IMR-90 (cell line): ENCODE data around the gene TMEM179. TPM values are rescaled to one million over a fixed set of nuclear protein-coding genes. Genes with fewer than 3 reads are reported as not detected.

Experiments used
- ATAC-seq: fragments of 200-7000 bp; cut with Tn5 transposase; 2 replicates; pipeline ENCODE4 v1.9.1; 2020; ENCODE audit warnings: low read depth, mild to moderate bottlenecking, moderate library complexity
- BruUV-seq: library from RNA; stranded (reverse); fragments of 400-500 nt; replicated peaks from 2 replicates; lab custom pipeline; 2021; lab: Mats Ljungman, UMichigan
- CTCF ChIA-PET: fragments of 300-600 bp; formaldehyde crosslinking; extraction: SDS; loops from one replicate; lab custom pipeline; 2021; ENCODE audit warnings: antibody characterized with exemption; lab: Yijun Ruan, JAX
- POLR2A ChIA-PET: fragments of 300-600 bp; sonication (Branson Sonifier 250); formaldehyde crosslinking; loops from one replicate; lab custom pipeline; 2022; ENCODE audit warnings: antibody characterized with exemption; ENCODE audit not compliant: unreplicated experiment; lab: Charles Lee
- DNase-seq: peaks from one replicate; pipeline ENCODE4 v3.0.0; 2013
- H2AFZ ChIP-seq: replicated peaks from 2 replicates; pipeline ENCODE3; 2013; ENCODE audit warnings: low read length, mild to moderate bottlenecking; ENCODE audit not compliant: poor library complexity
- H2AK5ac ChIP-seq: 2 replicates; pipeline ENCODE4 v1.6.1; 2013; ENCODE audit warnings: low read depth, low read length, inconsistent platforms
- H2AK9ac ChIP-seq: replicated peaks from 2 replicates; pipeline ENCODE3; 2013; ENCODE audit warnings: mild to moderate bottlenecking, low read depth, low read length, moderate library complexity; ENCODE audit not compliant: poor library complexity
- H2BK120ac ChIP-seq: 2 replicates; pipeline ENCODE4 v1.6.1; 2013; ENCODE audit warnings: low read depth, low read length, inconsistent platforms
- H2BK15ac ChIP-seq: 3 replicates; pipeline ENCODE4 v1.6.1; 2013; ENCODE audit warnings: low read depth, low read length, inconsistent platforms
- H2BK20ac ChIP-seq: 2 replicates; pipeline ENCODE4 v1.6.1; 2013; ENCODE audit warnings: low read depth, mild to moderate bottlenecking, inconsistent platforms, low read length, moderate library complexity
- H2BK5ac ChIP-seq: 2 replicates; pipeline ENCODE4 v1.6.1; 2013; ENCODE audit warnings: mild to moderate bottlenecking, low read depth, low read length, inconsistent platforms; ENCODE audit not compliant: poor library complexity, severe bottlenecking
- H3K14ac ChIP-seq: replicated peaks from 2 replicates; pipeline ENCODE4 v1.6.1; 2013; ENCODE audit warnings: low read depth, low read length, inconsistent platforms
- H3K18ac ChIP-seq: 2 replicates; pipeline ENCODE4 v1.6.1; 2013; ENCODE audit warnings: low read depth, low read length, control low read depth
- H3K23ac ChIP-seq: 2 replicates; pipeline ENCODE4 v1.6.1; 2013; ENCODE audit warnings: low read depth, low read length, inconsistent platforms
- H3K27ac ChIP-seq: 2 replicates; pipeline ENCODE4 v1.5.1; 2013; ENCODE audit warnings: mild to moderate bottlenecking, control low read depth, low read length; ENCODE audit not compliant: insufficient read depth
- H3K27me3 ChIP-seq: 2 replicates; pipeline ENCODE4 v1.6.1; 2013; ENCODE audit warnings: low read length; ENCODE audit not compliant: control insufficient read depth, insufficient read depth
- H3K36me3 ChIP-seq: 2 replicates; pipeline ENCODE4 v1.6.1; 2013; ENCODE audit warnings: low read length, mixed read lengths; ENCODE audit not compliant: control insufficient read depth, insufficient read depth
- H3K4ac ChIP-seq: 2 replicates; pipeline ENCODE4 v1.6.1; 2013; ENCODE audit warnings: low read depth, low read length, inconsistent platforms
- H3K4me1 ChIP-seq: 2 replicates; pipeline ENCODE4 v1.6.1; 2013; ENCODE audit warnings: low read length, mixed read lengths; ENCODE audit not compliant: control insufficient read depth, insufficient read depth
- H3K4me2 ChIP-seq: 2 replicates; pipeline ENCODE4 v1.6.1; 2013; ENCODE audit warnings: low read depth, mild to moderate bottlenecking, control low read depth, low read length, moderate library complexity
- H3K4me3 ChIP-seq: 2 replicates; pipeline ENCODE4 v1.5.1; 2013; ENCODE audit warnings: low read depth, mild to moderate bottlenecking, control low read depth, low read length, moderate library complexity; ENCODE audit not compliant: insufficient read depth
- H3K56ac ChIP-seq: 2 replicates; pipeline ENCODE4 v1.6.1; 2013; ENCODE audit warnings: low read length, inconsistent platforms; ENCODE audit not compliant: insufficient read depth; ENCODE audit errors: extremely low read depth
- H3K79me1 ChIP-seq, 2 experiments: 2 replicates each; pipeline ENCODE4 v1.6.1; 2013; ENCODE audit warnings: low read length in 2 of 2, inconsistent platforms in 1 of 2, low read depth in 1 of 2
- H3K9ac ChIP-seq: 2 replicates; pipeline ENCODE4 v1.6.1; 2013; ENCODE audit warnings: low read depth, low read length, control low read depth
- H3K9me1 ChIP-seq: 2 replicates; pipeline ENCODE4 v1.6.1; 2013; ENCODE audit warnings: low read length, inconsistent platforms; ENCODE audit not compliant: insufficient read depth
- H3K9me3 ChIP-seq: 2 replicates; pipeline ENCODE4 v1.6.1; 2013; ENCODE audit warnings: low read length; ENCODE audit not compliant: control insufficient read depth, insufficient read depth
- H4K20me1 ChIP-seq: 2 replicates; pipeline ENCODE4 v1.6.1; 2013; ENCODE audit warnings: low read length, inconsistent platforms; ENCODE audit not compliant: insufficient read depth
- H4K5ac ChIP-seq: 2 replicates; pipeline ENCODE4 v1.6.1; 2013; ENCODE audit warnings: mild to moderate bottlenecking, low read depth, low read length, control low read depth
- H4K8ac ChIP-seq, 2 experiments: 2 replicates each; pipeline ENCODE4 v1.6.1; 2013; ENCODE audit warnings: low read depth in 2 of 2, low read length in 2 of 2, control low read depth in 1 of 2, inconsistent platforms in 1 of 2
- H4K91ac ChIP-seq: 2 replicates; pipeline ENCODE4 v1.6.1; 2013; ENCODE audit warnings: low read depth, low read length, inconsistent platforms; ENCODE audit not compliant: insufficient read depth
- BHLHE40 ChIP-seq: fragments of 150-350 bp; IDR thresholded peaks from 2 replicates; pipeline ENCODE4 v1.6.1; 2016; ENCODE audit warnings: mild to moderate bottlenecking, low read depth, low read length
- CEBPB ChIP-seq: IDR thresholded peaks from 2 replicates; pipeline ENCODE4 v1.6.1; 2012; ENCODE audit warnings: low read depth, low read length, improper control_type of control experiment
- FOS ChIP-seq: fragments of 150-350 bp; IDR thresholded peaks from 2 replicates; pipeline ENCODE4 v1.6.1; 2016; ENCODE audit warnings: low read depth, low read length
- MAZ ChIP-seq: IDR thresholded peaks from 2 replicates; pipeline ENCODE4 v1.6.1; 2012; ENCODE audit warnings: low read depth, mild to moderate bottlenecking, low read length, improper control_type of control experiment, moderate library complexity, borderline replicate concordance
- MXI1 ChIP-seq: IDR thresholded peaks from 2 replicates; pipeline ENCODE4 v1.6.1; 2012; ENCODE audit warnings: low read depth, mild to moderate bottlenecking, low read length, moderate library complexity, borderline replicate concordance
- RAD21 ChIP-seq: IDR thresholded peaks from 2 replicates; pipeline ENCODE4 v1.6.1; 2012; ENCODE audit warnings: low read length, improper control_type of control experiment
- RFX5 ChIP-seq: IDR thresholded peaks from 2 replicates; pipeline ENCODE4 v1.8.0; 2012; ENCODE audit warnings: low read depth, mild to moderate bottlenecking, low read length, moderate library complexity
- SMC3 ChIP-seq: fragments of 150-350 bp; IDR thresholded peaks from 2 replicates; pipeline ENCODE4 v1.6.1; 2016; ENCODE audit warnings: low read depth, mild to moderate bottlenecking, antibody characterized with exemption, low read length, moderate library complexity
- WGBS, 2 experiments: methylation state at CpG; one replicate each; pipeline versions ENCODE4 v1.1.5 to v1.1.7; 2013; ENCODE audit warnings: missing lambda C conversion rate in 2 of 2; ENCODE audit not compliant: insufficient read length in 1 of 2; ENCODE audit errors: extremely low coverage in 2 of 2; 5-methylcytosine and 5-hydroxymethylcytosine counted together
- dilution Hi-C: fragments of 300-500 bp; cut with HindIII; formaldehyde crosslinking; loops from one replicate; pipeline ENCODE4 v1.14.3; 2018; ENCODE audit warnings: low sequenced_read_pairs; ENCODE audit not compliant: unreplicated experiment
- in situ Hi-C: fragments of 300-500 bp; cut with MboI; formaldehyde crosslinking; loops from 3 replicates; pipeline ENCODE4 v1.14.3; 2019; ENCODE audit warnings: low sequenced_read_pairs, inconsistent platforms, mixed read lengths
- intact Hi-C: fragments of 100-400 bp; cut with micrococcal nuclease; formaldehyde crosslinking; loops from 2 replicates; pipeline ENCODE4 v1.10.0; 2022
- polyA plus RNA-seq, 3 experiments: library from polyadenylated mRNA; depleted of rRNA; stranded (reverse); fragments of >200 nt; gene quantifications; 2 replicates each; pipeline ENCODE4 v1.2.3, GENCODE V29; 2012; ENCODE audit warnings: low replicate concordance in 1 of 3
- total RNA-seq: library from RNA; depleted of rRNA; stranded (reverse); fragments of >200 nt; gene quantifications from 2 replicates; pipeline ENCODE4 v1.2.3, GENCODE V29; 2012
- TF ChIP-seq, protein P1 (sequence below): fragments of 150-350 bp; IDR thresholded peaks from 2 replicates; pipeline ENCODE4 v1.6.1; 2017; ENCODE audit warnings: mild to moderate bottlenecking, antibody characterized with exemption, low read length, low read depth
- TF ChIP-seq, protein P2 (sequence below): fragments of 150-350 bp; IDR thresholded peaks from 2 replicates; pipeline ENCODE4 v1.6.1; 2016; ENCODE audit warnings: low read depth, mild to moderate bottlenecking, low read length, moderate library complexity, borderline replicate concordance
- TF ChIP-seq, protein P3 (sequence below): conservative IDR thresholded peaks from 2 replicates; pipeline ENCODE4 v1.5.1; 2012; ENCODE audit warnings: mild to moderate bottlenecking, low read depth, low read length, improper control_type of control experiment

Gene TMEM179
- total and polyA plus RNA-seq, 2 of the 4 experiments (the other 2 are of a cell fraction) = not detected

DNA sequence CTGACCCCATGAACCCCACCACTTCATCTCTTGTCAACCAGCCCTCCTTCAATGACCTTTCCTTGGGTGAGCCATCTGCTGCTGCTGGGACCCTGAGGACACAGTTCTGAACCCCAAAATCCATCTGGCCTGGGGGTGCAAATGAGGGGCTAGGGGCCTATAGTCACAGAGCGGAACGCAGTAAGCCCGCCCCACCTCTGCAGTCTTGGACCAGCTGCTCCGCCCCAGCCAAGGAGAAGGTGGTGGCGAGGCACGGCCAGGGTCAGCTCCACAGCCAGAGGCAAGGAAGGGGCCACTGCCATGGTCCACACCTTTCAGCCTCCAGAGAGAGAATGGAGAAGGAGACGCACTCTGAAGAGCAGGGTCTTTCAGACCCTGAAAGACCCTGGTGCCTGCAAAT, 5.1 kb downstream of the TMEM179 start:
- peaks cover 15% of the 10 kb centered on the region; the same call in 1 of the 2 replicates for H3K27me3 ChIP-seq
- no peak overlapping the region for H3K18ac ChIP-seq
- CTCF ChIA-PET = no interaction called here
- no peak overlapping the region for H2AK5ac ChIP-seq
- dilution Hi-C loops = no loop called here
- no peak overlapping the region for H3K23ac ChIP-seq
- no peak overlapping the region for H3K4me2 ChIP-seq
- ATAC-seq (no peak), DNase-seq (no peak)
- no peaks in the 10 kb centered on the region for H4K20me1 ChIP-seq
- no peak overlapping the region for H2BK20ac ChIP-seq
- H3K79me1 ChIP-seq = no peaks in the 10 kb centered on the region
- no TSS peak for BruUV-seq
- no peak for TF ChIP-seq MAZ
- TF ChIP-seq, protein P1, sequence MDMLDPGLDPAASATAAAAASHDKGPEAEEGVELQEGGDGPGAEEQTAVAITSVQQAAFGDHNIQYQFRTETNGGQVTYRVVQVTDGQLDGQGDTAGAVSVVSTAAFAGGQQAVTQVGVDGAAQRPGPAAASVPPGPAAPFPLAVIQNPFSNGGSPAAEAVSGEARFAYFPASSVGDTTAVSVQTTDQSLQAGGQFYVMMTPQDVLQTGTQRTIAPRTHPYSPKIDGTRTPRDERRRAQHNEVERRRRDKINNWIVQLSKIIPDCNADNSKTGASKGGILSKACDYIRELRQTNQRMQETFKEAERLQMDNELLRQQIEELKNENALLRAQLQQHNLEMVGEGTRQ = no peak
- TF ChIP-seq, protein P2, sequence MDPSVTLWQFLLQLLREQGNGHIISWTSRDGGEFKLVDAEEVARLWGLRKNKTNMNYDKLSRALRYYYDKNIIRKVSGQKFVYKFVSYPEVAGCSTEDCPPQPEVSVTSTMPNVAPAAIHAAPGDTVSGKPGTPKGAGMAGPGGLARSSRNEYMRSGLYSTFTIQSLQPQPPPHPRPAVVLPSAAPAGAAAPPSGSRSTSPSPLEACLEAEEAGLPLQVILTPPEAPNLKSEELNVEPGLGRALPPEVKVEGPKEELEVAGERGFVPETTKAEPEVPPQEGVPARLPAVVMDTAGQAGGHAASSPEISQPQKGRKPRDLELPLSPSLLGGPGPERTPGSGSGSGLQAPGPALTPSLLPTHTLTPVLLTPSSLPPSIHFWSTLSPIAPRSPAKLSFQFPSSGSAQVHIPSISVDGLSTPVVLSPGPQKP = no peak
- no peak for TF ChIP-seq FOS
- TF ChIP-seq BHLHE40 = no peak
- no peak for TF ChIP-seq RFX5
- TF ChIP-seq, protein P3, sequence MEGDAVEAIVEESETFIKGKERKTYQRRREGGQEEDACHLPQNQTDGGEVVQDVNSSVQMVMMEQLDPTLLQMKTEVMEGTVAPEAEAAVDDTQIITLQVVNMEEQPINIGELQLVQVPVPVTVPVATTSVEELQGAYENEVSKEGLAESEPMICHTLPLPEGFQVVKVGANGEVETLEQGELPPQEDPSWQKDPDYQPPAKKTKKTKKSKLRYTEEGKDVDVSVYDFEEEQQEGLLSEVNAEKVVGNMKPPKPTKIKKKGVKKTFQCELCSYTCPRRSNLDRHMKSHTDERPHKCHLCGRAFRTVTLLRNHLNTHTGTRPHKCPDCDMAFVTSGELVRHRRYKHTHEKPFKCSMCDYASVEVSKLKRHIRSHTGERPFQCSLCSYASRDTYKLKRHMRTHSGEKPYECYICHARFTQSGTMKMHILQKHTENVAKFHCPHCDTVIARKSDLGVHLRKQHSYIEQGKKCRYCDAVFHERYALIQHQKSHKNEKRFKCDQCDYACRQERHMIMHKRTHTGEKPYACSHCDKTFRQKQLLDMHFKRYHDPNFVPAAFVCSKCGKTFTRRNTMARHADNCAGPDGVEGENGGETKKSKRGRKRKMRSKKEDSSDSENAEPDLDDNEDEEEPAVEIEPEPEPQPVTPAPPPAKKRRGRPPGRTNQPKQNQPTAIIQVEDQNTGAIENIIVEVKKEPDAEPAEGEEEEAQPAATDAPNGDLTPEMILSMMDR = no peak
- no peak for TF ChIP-seq SMC3
- TF ChIP-seq CEBPB = no peak
- TF ChIP-seq MXI1 = no peak
- TF ChIP-seq RAD21 = no peak
- H3K4me3 ChIP-seq = no peak overlapping the region
- H4K91ac ChIP-seq = no peak overlapping the region
- no peaks in the 10 kb centered on the region for H3K9me1 ChIP-seq
- H2AK9ac ChIP-seq = no peak overlapping the region
- H2BK120ac ChIP-seq = no peak overlapping the region
- no peak overlapping the region for H4K8ac ChIP-seq
- no peak overlapping the region for H4K5ac ChIP-seq
- no peak overlapping the region for H3K4ac ChIP-seq
- no peak overlapping the region for H2BK15ac ChIP-seq
- H3K9me3 ChIP-seq = no peaks in the 10 kb centered on the region
- no peak overlapping the region for H3K14ac ChIP-seq
- H2AFZ ChIP-seq = no peak overlapping the region
- intact Hi-C loops = no loop called here
- no peak overlapping the region for H3K9ac ChIP-seq
- H3K56ac ChIP-seq = no peak overlapping the region
- H3K4me1 ChIP-seq = no peaks in the 10 kb centered on the region
- H3K27ac ChIP-seq = no peak overlapping the region
- WGBS, 2 experiments = 40% methylated on average over 1 of the region's 7 CpGs; no CpG with 5 or more reads in 1 of the 2 experiments
- H2BK5ac ChIP-seq = no peak overlapping the region
- in situ Hi-C loops = no loop called here
- POLR2A ChIA-PET = no interaction called here
- H3K36me3 ChIP-seq = no peaks in the 10 kb centered on the region
